ENCODE data around the gene SYNM. TPM values are rescaled to one million over a fixed set of nuclear protein-coding genes. Genes with fewer than 3 reads are reported as not detected.

SYNM gene
- total RNA-seq, 1 donor from 2014 or later = 378 TPM

DNA sequence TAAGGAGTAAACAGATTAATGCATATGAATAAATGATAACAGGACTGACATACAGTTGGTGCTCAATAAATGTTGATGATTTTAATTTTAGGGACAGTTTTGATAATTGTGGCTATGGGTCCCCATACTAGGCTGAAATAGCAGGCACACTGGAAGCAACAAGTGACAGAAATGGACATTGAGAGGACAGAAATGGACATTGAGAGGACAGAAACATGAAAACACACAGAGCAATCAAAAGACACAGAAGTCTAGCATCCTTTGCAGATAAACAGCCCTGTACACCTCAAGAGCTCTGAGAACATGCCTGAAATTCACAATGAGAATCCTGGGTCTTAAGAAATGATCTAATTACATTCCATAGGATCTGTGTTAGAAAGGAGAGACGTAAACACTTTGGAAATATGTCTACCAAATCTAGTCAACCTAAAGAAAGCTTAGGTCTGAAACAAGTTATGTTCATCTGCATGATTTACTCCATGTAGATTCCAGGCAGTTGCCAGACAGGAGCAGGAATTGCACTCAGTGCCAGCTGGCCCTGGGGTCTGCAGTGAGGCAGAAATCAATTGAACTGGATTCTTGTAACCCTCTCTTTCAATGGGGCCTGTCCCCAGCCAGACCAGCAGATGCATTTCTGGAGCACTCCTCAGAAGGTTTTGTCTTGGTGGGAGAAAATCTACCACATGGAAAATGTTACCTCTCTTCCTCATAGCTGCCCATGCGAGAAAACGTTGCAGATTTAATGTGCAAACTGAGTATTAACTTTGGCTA is 60.3 kb downstream of the SYNM start:
- Histone ChIP-seq H3K27ac (replicated peaks) (no peak overlapping the region), H3K27me3 (ENCODE audit: low read depth) (no peaks in the 10 kb centered on the region), H3K4me3 (no peak overlapping the region), H3K9me3 (replicated peaks) (no peaks in the 10 kb centered on the region), H3K36me3 (peaks cover 42% of the 10 kb centered on the region), H3K4me1 (peaks cover 21% of the 10 kb centered on the region)
- DNase-seq = no peak
- TF ChIP-seq, protein P1, sequence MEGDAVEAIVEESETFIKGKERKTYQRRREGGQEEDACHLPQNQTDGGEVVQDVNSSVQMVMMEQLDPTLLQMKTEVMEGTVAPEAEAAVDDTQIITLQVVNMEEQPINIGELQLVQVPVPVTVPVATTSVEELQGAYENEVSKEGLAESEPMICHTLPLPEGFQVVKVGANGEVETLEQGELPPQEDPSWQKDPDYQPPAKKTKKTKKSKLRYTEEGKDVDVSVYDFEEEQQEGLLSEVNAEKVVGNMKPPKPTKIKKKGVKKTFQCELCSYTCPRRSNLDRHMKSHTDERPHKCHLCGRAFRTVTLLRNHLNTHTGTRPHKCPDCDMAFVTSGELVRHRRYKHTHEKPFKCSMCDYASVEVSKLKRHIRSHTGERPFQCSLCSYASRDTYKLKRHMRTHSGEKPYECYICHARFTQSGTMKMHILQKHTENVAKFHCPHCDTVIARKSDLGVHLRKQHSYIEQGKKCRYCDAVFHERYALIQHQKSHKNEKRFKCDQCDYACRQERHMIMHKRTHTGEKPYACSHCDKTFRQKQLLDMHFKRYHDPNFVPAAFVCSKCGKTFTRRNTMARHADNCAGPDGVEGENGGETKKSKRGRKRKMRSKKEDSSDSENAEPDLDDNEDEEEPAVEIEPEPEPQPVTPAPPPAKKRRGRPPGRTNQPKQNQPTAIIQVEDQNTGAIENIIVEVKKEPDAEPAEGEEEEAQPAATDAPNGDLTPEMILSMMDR (IDR thresholded peaks at IDR 0.05; ENCODE audit: borderline replicate concordance) = no peak
- intact Hi-C loops (cut with micrococcal nuclease) = no loop called here

DNA sequence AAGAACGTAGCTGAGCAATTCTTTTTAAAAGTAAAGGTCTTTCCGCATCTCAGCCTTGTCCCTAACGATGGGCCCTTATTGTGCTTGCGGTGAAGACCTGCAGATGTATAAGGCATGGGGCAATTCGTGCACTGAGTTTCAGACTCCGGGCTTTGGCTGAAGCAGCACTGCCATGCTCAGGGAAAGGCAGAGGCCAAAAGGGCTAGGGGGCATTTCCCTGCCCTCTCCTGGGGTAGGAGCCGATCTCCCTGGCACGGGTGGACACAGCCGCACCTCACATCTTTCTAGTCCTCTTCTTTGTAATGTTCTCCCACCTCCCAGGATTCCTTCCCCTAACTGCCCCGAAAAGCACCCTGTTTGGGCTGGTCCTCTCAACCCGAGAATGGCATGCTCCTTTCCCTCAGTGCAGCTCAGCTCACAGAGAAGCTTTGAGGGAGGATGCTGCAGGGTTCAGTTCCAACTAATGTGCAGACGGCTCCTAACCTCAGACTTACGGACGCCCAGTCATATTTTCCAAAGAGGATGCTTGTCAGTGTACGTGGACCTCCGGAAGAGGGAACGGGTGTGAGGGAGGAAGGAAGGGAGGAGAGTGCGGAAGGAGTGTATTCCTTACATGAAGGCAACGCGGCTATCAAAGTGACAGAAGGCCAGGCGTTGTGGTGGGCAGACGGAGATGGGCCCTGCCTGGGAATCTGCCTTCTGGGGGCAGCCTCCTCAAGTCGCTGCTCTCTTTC is 61.2 kb downstream of the SYNM start:
- intact Hi-C loops (cut with micrococcal nuclease) = no loop called here
- Histone ChIP-seq H3K9me3 (replicated peaks) (no peaks in the 10 kb centered on the region), H3K4me1 (peaks cover 30% of the 10 kb centered on the region), H3K36me3 (peaks cover 44% of the 10 kb centered on the region), H3K27me3 (ENCODE audit: low read depth) (no peaks in the 10 kb centered on the region), H3K27ac (replicated peaks) (no peak overlapping the region), H3K4me3 (no peak overlapping the region)
- no peak for DNase-seq
- TF ChIP-seq, protein P1 (IDR thresholded peaks at IDR 0.05; ENCODE audit: borderline replicate concordance) = no peak

DNA sequence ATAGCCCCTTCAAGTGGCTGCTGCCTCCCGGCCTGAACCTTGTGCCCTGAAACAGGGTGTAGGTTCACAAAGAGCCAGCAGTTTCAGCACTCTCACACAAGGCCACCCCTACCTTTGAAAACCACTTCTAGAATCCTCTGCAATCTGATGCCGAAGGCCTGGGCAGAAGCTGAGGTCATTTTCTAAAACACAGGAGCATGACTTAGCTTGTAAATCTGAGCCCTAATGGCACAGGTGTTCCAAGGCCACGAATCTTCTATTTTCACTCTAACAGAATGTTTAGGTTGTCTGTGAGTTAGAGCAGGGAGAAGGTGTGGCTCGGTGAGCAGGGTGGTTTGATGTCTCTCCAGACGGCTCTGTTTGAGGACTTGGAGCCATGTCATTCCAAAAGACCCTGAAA is 62.3 kb downstream of the SYNM start:
- Histone ChIP-seq H3K27me3 (ENCODE audit: low read depth) (no peaks in the 10 kb centered on the region), H3K4me1 (peaks cover 30% of the 10 kb centered on the region), H3K27ac (replicated peaks) (peak overlapping the region; percentile 8), H3K9me3 (replicated peaks) (no peaks in the 10 kb centered on the region), H3K4me3 (no peak overlapping the region), H3K36me3 (peaks cover 47% of the 10 kb centered on the region)
- no peak for DNase-seq
- TF ChIP-seq, protein P1 (IDR thresholded peaks at IDR 0.05; ENCODE audit: borderline replicate concordance) = no peak
- intact Hi-C loops (cut with micrococcal nuclease) = no loop called here

DNA sequence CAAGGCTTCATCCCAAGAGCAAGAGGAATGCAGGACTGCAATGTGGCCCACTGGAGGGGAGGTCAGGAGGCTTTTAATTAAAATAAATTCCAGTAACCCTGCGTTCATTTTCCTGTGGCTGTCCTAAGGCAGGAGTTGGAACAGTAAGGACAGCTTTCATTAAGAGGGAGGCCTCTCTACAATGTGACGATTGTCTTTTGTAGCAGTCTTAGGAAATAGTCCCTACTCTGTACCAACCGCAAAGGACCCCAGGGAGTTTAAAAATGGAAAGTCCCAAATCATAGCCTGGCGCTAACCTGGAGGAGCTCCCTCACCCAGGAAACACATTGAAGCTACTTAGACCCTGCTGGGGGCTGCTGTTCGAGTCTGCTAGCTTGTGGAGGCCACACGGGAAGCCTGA is 62.8 kb downstream of the SYNM start:
- peak overlapping the region; percentile 91 for H3K27ac ChIP-seq (replicated peaks)
- no peaks in the 10 kb centered on the region for H3K27me3 ChIP-seq (ENCODE audit: low read depth)
- intact Hi-C loops (cut with micrococcal nuclease) = no loop called here
- TF ChIP-seq, protein P1 (IDR thresholded peaks at IDR 0.05; ENCODE audit: borderline replicate concordance) = no peak
- DNase-seq = no peak
- H3K9me3 ChIP-seq (replicated peaks) = no peaks in the 10 kb centered on the region
- H3K4me1 ChIP-seq = peaks cover 32% of the 10 kb centered on the region
- H3K4me3 ChIP-seq = no peak overlapping the region
- H3K36me3 ChIP-seq = peaks cover 47% of the 10 kb centered on the region

DNA sequence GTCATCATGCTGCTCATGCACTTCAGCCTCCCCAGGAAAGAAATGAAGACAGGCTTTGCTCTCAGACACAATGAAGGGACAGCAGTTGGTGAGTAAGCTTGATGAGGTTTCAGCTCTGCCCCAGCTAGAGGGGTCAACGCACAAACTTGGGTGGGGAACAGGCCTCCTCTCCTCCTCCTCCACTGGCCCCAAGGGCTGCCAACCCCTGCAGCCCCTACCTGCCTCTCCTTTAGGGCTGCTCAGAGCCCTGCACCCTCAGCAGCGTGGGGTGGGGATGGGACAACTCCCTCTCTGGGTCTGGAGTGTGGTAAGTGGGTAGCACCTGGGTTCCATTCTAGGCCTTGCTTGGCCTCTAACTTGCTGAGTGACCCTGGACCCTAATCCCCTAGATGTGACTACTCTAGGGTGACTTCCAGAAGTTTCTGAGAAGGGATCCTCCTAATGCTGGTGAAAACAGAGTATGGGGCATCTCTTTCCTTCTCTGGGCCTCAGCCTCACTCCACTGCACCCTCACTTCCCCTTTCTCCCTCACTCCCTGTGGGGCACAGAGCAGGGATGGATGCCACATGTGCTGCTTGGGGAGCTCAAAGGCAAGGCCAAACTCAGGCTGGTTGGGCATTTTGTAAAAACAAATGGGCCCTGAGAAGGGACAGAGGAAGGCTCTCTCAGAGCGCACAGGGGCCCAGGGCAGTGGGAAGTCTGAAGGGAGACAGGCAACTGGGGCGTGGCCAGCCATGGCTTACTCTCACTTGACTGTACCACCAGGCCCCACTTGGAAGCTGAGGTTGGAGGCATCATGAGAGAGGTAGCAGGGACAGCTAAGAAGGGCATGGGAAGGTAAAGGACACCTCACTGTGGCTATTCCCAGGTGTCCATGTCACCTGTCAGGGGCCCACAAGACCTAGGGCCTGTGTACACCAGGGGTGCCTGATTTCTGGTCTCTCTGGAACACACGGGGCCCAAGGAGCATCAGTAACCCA is 64.0 kb downstream of the SYNM start:
- Histone ChIP-seq H3K27me3 (ENCODE audit: low read depth) (no peaks in the 10 kb centered on the region), H3K4me3 (no peak overlapping the region), H3K9me3 (replicated peaks) (no peaks in the 10 kb centered on the region), H3K36me3 (peaks cover 37% of the 10 kb centered on the region), H3K27ac (replicated peaks) (peak overlapping the region; percentile 91), H3K4me1 (peaks cover 44% of the 10 kb centered on the region)
- no peak for DNase-seq
- intact Hi-C loops (cut with micrococcal nuclease) = no loop called here
- TF ChIP-seq, protein P1 (IDR thresholded peaks at IDR 0.05; ENCODE audit: borderline replicate concordance) = no peak
